ENCODE results near the gene TTLL11. TPM values are rescaled to one million over a fixed set of nuclear protein-coding genes. Genes with fewer than 3 reads are reported as not detected.

Gene TTLL11
- total RNA-seq, 4 donors from 2014 or later: 7.4 to 14.7 (median 11.0) TPM

DNA sequence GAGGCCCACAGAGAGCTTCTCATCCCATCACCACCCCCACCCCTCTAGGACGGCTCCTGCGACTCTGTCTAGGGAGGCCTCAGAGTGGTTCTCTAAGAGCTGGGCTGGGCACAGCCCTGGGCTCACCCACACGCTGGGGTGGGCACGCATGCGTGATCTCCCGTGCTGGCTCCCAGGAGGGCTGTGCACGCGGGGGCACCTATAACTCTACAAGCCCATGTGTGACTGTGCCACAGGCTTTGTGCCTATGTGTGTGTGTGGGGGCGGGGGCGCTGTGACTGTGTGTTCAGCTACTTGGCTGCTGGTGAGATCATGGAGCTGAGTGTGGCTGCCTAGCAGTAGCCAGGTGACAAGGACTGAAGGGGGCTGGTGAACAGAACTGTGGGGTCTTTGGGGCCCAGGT lies 34.3 kb upstream of the TTLL11 start:
- Histone ChIP-seq H3K27ac (no peak overlapping the region), H3K9me3 (no peaks in the 10 kb centered on the region), H3K4me3 (no peak overlapping the region), H3K4me1 (peaks cover 0 to 4% of the 10 kb centered on the region in 2 donors), H3K27me3 (no peaks in the 10 kb centered on the region), H3K36me3 (no peaks in the 10 kb centered on the region)
- intact Hi-C loops (cut with DNase I; ENCODE audit: low total_unique reads): no loop called here
- no peak for DNase-seq
- TF ChIP-seq, protein P1, sequence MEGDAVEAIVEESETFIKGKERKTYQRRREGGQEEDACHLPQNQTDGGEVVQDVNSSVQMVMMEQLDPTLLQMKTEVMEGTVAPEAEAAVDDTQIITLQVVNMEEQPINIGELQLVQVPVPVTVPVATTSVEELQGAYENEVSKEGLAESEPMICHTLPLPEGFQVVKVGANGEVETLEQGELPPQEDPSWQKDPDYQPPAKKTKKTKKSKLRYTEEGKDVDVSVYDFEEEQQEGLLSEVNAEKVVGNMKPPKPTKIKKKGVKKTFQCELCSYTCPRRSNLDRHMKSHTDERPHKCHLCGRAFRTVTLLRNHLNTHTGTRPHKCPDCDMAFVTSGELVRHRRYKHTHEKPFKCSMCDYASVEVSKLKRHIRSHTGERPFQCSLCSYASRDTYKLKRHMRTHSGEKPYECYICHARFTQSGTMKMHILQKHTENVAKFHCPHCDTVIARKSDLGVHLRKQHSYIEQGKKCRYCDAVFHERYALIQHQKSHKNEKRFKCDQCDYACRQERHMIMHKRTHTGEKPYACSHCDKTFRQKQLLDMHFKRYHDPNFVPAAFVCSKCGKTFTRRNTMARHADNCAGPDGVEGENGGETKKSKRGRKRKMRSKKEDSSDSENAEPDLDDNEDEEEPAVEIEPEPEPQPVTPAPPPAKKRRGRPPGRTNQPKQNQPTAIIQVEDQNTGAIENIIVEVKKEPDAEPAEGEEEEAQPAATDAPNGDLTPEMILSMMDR (IDR thresholded peaks at IDR 0.05): no peak
- TF ChIP-seq POLR2A (IDR thresholded peaks at IDR 0.05): no peak

DNA sequence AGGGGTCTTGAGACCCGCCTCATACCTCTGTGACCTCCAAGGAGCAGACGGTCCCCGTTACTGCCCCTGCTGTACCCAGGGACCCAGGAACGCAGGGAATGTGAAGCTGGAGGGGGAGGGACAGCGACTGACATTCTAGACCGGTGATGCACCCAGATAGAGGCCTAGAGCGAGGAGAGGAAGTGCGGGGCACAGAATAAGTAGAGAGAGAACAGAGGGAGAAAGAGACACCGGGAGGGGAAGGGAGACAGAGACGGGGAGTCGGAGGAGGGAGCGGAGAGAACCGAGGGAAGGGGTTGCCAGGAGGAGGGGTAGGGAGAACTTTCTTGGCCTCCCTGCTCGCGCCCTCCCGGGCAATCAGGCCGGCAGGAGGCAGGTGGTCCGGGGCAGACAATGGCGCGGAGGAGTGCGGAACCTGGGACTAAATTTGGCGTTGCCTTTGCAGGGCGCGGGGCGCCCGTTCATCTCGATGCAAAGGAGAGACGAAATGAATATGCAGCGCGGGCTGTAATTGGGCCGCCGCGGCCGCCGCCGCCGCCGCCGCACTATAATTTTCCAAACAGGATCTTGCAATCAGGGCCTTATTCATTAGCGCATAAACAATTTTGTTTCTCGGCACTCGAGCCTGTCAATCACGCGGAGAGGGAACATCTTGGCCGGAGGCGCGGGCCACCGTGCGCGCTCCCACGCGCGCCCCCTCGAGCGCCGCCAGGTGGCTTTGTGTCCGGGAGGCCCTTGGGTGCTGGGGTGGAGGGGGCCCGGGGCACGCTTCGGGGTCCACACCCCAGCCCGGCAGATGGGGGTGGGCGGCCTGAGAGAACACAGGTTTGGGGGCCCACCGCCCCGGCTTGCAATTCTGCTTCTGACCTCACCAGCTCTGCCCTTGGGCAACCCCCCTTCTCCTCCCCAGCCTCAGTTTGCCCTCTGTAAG lies 33.5 kb upstream of the TTLL11 start:
- DNase-seq: no peak
- Histone ChIP-seq H3K27me3 (no peaks in the 10 kb centered on the region), H3K4me1 (peaks cover 0 to 4% of the 10 kb centered on the region in 2 donors), H3K4me3 (peak overlapping the region in 1 of 2 donors; percentile 3), H3K9me3 (no peaks in the 10 kb centered on the region), H3K27ac (no peak overlapping the region), H3K36me3 (no peaks in the 10 kb centered on the region)
- TF ChIP-seq POLR2A (IDR thresholded peaks at IDR 0.05): no peak
- TF ChIP-seq, protein P1 (IDR thresholded peaks at IDR 0.05): no peak
- intact Hi-C loops (cut with DNase I; ENCODE audit: low total_unique reads): no loop called here

DNA sequence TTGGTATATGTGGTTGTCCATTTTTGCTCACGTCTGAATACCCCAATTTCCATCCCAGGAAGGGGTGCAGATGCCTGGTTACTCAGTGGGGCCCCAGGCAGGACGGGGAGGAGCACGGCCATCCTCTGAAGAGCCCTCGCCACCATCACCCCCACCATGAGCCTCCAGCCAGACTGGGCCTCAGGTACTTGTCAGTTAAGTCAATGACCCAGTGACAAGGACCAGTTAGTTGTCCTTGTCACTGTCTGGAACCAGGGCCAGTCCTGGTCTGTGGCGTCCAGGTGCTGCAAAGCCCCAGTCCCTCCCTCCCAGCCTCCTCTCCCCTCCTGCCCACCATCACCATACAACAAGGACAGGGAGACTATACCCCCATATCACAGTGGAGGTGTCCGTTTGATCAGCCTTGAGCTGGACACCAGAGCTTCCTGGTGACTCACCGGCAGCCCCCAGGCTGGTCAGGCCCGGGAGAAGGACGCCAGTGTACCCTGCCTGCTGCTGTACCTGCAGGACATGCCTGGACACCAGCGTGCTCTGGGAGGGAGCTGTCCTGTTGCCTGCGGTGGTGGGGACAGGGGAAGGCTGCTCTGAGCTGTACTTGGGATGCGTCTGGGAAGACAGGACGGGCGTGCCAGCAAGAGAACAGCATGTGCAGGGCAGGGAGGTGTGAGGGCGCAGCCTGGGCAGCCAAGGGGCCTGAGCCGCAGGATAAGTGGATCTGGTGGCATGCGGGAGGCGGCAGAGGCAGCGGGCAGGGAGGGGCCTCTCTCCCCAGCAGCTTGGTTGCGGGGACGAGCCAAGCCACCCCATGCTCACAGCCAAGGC lies 32.6 kb upstream of the TTLL11 start:
- Histone ChIP-seq H3K4me3 (no peak overlapping the region), H3K27me3 (no peaks in the 10 kb centered on the region), H3K27ac (no peak overlapping the region), H3K9me3 (no peaks in the 10 kb centered on the region), H3K36me3 (no peaks in the 10 kb centered on the region), H3K4me1 (peaks cover 0 to 4% of the 10 kb centered on the region in 2 donors)
- TF ChIP-seq, protein P1 (IDR thresholded peaks at IDR 0.05): no peak
- no peak for TF ChIP-seq POLR2A (IDR thresholded peaks at IDR 0.05)
- DNase-seq: no peak
- intact Hi-C loops (cut with DNase I; ENCODE audit: low total_unique reads): no loop called here

DNA sequence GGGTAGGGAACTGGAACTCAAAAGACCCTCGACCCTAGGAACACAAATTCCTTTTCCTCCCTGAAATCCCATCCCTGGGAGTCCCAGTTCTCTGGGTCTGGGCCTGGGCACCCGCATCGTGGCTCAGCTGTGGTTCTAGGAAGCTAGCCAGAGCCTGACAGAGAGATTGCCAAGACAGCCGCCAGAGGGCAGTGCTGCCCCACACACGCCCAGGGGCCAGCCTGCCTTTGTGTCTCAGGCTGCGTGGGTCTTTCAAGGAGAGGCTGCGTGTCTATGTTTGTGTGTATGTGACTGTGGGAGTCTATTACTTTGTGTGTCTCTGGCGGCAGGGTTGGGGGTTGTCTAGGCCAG lies 32.0 kb upstream of the TTLL11 start:
- Histone ChIP-seq H3K4me1 (peaks cover 0 to 4% of the 10 kb centered on the region in 2 donors), H3K36me3 (no peaks in the 10 kb centered on the region), H3K27ac (no peak overlapping the region), H3K9me3 (no peaks in the 10 kb centered on the region), H3K27me3 (no peaks in the 10 kb centered on the region), H3K4me3 (no peak overlapping the region)
- intact Hi-C loops (cut with DNase I; ENCODE audit: low total_unique reads): no loop called here
- TF ChIP-seq, protein P1 (IDR thresholded peaks at IDR 0.05): peak; percentile 91 to 97 (median 96)
- peak in 1 of 2 donors; percentile 12 for TF ChIP-seq POLR2A (IDR thresholded peaks at IDR 0.05)
- DNase-seq: peak; percentile 70 to 79

DNA sequence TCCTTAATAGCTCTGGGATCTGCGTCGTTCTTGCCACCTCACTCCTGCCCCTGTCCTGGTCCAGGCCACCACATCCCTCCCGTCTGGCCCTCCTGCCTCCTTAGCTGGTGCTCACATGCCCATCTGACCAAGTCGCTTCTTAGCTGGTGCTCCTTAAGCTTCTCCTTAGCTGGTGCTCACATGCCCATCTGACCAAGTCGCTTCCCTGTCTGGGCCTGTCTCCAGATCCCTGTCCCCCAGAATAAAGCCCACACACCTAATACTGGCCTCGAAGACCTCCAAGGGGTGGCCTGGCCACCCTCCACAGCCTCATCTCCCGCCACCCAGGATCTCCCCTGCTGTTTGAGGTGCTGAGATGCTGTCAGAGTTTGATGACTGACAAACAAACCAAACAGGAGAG lies 31.4 kb upstream of the TTLL11 start:
- Histone ChIP-seq H3K4me1 (peaks cover 0 to 4% of the 10 kb centered on the region in 2 donors), H3K27me3 (no peaks in the 10 kb centered on the region), H3K9me3 (no peaks in the 10 kb centered on the region), H3K36me3 (no peaks in the 10 kb centered on the region), H3K27ac (no peak overlapping the region), H3K4me3 (no peak overlapping the region)
- no peak for DNase-seq
- TF ChIP-seq, protein P1 (IDR thresholded peaks at IDR 0.05): no peak
- no peak for TF ChIP-seq POLR2A (IDR thresholded peaks at IDR 0.05)
- intact Hi-C loops (cut with DNase I; ENCODE audit: low total_unique reads): no loop called here

Measured in uterus (tissue), 4 donors.